Anterior cingulate cortex (tissue), 58 donors: ENCODE measurements around the gene MST1R.
"Not testable (repeated sequence)": the region's sequence is repeated elsewhere in the genome, so short reads cannot be mapped to it uniquely, and the experiment has no call there.

ENCODE experiments used
- DNase-seq, 58 donors: peaks; one replicate each; lab custom pipeline; 2025; lab: John Stamatoyannopoulos, UW

MST1R gene

DNA sequence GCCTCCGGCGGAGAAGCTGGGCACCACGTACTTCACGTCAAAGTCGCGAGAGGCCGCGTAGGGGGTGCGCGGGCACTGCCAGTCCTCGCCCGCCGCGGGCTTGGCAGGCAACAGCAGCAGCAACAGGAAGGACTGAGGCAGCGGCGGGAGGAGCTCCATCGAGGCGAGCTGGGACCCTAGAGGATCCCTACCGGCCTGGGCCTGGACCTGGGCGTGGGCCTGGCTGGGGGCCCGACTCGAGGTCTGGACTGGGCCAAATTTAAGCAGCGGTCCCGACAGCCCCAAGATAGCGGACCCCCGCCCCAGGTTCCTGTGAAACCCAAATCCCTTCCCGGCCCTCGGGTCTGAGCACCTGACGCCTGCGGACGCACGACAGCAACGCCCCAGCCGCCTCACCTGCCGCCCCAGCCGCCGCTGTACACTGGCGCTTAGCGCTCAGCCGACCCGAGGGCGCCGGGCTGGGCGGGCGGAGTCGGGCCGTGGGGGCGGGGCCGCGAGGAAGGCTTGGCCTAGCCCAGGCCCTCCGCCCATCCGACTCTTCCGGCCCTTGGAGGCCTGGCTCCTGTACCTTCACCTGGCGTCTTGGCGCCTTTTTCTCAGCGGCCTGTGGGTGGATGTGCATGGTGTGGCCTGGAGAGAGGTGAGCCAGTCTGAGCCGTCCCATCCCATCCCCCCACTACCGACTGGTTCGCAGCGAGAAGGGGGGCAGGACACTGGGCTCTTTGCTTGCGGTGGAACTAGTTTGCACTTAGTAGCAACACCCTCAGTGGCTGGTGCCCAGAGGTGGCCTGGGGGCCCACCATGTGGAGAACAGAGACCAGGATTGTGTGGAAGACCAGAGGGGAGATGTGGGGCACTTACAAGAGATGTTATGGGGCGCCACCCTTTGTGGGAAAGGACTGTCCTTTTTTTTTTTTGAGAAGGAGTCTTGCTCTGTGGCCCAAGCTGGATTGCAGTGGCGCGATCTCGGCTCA is at the start of gene MST1R:
MST1R (minus strand) TSS at position 423 of the 974 bp plus-strand sequence; CDS start at position 159, 264 bp downstream.
- no peak for DNase-seq

DNA sequence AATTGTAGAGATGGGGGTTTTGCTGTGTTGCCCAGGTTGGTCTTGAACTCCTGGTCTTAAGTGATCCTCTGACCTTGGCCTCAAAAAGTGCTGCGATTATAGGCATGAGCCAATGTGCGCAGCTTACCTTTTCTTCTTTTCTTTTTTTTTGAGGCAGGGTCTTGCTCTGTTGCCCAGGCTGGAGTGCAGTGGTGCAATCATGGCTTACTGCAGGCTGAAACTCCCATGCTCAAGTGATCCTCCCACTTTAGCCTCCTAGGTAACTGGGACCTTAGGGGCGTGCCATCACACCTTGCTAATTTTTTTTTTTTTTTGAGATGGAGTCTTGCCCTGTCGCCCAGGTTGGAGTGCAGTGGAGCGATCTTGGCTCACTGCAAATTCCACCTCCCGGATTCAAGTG is 49.3 kb upstream of the MST1R start:
- DNase-seq = no peak

DNA sequence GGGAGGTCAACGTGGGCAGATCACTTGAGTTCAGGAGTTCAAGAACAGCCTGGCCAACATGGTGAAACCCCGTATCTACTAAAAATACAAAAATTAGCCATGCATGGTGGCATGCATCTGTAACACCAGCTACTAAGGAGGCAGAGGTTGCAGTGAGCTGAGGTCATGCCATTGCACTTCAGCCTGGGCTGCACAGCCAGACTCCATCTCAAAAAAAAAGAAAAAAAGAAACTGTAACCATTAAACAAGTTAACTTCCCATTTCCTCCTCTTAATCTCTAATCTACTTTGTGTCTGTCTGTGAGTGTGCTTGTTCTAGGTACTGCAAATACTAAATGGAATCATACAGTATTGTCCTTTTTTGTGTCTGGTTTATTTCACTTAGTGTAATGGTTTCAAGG is 39.0 kb upstream of the MST1R start:
- no peak for DNase-seq

DNA sequence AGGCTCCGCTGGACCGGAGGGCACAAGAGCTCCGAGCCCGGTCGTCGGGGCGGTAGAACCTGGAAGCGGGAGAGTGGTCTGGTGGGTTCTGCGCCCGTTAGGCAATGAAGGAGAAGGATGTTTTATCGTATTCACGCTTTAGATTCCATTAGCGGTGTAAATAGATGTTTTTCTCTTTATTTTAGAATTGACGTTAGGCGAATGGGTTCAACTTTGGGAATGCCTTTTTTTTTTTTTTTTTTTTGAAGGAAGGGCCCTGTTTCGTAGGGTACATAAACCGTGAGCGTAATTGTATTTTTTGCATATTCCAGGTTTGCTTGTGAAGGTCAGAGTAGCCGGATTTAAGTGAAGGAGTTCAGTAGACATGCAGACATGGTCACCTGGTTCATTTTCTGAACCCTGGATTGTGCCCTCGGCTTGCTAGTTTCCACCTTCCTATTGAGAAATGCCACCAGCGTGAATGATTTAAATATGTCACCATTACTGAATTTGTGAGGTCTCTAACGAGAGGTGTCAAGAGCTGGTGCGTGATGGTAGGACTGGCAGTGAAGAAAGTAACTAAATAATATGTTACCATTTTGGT is 37.1 kb upstream of the MST1R start:
- no peak for DNase-seq

DNA sequence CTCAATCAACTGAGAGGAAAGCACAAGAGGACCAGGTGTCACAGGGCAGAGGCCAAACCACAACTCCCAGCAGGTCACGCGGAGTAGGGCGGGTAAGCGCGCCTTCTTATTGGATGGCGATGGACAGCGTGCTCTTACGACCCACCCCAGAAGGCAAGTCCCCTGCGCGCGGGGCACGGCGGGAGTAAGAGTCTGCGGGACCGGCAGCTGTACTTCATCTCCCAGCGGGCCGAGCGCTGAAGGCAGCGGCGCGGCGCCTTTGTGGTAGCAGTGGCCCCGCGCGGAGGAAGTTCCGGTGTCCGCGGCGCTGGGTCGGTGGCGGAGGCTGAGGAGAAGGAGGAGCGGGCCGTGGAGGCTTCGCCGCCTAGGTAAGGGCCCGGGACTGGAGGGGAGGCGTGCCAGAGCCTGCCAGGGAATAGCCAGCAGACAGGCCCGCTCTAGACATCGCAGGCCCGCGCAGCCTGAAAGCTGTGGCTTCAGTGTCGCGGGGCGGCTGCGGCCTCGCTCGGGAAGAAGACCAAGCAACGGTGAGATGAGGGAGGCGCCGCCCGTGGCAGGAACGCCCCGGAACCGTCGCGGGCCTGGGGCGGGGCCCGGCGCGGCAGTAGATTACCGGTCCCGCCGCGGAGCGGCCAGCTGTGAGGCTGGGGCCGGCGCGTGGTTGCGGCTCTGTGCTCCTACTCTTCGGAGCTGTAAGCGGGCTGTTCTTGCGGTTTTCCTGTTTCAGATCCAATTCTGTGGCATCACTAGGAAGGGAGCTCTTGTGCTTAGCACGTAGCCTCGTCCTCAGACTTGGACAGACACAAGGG is 36.4 kb upstream of the MST1R start, which contains the start of gene RBM6:
RBM6 (plus strand) TSS at position 293 of the 809 bp plus-strand sequence. CDS start 22,492 bp downstream, outside the sequence.
- DNase-seq = peak; percentile 80 to 99 (median 98)

DNA sequence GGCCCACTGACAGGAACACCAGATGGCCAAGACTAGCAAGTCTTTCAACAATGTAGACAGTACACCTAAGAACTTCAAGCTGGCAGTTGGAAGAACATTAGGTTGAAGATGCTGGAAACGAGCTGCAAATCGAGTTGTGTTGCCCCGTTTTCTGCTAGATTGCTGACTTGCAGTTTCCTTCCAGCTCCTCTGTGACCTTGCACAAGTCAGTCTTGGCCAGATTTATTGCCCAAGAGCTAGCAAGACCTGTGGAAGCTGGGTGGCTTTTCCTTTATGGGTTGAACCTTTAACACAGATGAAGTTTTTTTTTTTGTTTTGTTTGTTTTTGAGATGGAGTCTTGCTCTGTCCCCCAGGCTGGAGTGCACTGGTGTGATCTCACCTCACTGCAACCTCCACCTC is 33.4 kb upstream of the MST1R start:
- DNase-seq = no peak

DNA sequence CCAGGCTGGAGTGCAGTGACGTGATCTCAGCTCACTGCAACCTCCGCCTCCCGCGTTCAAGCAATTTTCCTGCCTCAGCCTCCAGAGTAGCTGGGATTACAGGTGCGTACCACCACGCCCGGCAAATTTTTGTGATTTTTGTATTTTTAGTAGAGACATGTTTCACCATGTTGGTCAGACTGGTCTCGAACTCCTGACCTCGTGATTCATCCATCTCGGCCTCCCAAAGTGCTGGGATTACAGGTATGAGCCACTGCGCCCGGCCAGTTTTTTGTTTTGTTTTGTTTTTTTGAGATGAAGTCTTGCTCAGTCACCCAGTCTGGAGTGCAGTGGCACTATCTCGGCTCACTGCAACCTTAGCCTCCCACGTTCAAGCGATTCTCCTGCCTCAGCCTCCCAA is 28.6 kb upstream of the MST1R start:
- not testable (repeated sequence) for DNase-seq

DNA sequence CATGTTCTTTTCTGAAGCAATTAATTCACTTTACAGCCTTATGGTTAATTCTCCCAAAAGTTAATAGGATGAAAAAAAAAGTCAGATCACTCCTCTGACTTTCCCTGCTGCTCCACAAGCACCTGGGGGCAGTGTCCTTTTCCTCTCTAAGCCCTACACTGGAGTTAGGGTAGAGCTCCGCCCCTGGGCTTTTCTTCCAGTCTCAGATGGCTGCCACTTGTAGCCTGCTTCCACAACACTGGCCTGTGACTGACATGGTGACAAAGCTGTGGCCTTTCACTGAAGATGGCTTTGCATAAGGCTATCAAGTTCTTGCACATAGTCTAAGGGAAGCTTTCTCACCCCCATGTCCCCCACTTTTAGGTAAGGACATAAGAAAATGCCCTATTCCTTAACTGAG is 27.2 kb upstream of the MST1R start:
- DNase-seq = no peak

DNA sequence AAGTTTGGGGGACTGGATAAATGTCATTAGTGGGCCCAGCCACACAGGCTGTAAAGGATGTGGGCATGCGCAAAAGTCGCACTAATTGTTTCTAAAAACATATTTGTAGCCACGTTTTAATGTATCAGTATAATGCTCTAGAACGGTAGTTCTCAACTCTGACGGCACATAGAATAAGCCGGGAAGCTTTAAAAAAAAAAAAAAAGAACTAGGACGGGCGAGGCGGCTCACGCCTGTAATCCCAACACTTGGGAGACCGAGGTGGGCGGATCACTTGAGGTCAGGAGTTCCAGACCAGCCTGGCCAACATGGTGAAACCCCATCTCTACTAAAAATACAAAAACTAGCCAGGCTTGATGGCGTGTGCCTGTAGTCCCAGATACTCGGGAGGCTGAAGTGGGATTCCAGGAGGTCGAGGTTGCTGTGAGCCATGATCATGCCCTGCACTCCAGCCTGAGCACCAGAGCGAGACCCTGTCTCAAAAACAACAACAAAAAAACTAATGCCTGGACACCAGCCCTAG is 26.6 kb upstream of the MST1R start:
- no peak for DNase-seq

DNA sequence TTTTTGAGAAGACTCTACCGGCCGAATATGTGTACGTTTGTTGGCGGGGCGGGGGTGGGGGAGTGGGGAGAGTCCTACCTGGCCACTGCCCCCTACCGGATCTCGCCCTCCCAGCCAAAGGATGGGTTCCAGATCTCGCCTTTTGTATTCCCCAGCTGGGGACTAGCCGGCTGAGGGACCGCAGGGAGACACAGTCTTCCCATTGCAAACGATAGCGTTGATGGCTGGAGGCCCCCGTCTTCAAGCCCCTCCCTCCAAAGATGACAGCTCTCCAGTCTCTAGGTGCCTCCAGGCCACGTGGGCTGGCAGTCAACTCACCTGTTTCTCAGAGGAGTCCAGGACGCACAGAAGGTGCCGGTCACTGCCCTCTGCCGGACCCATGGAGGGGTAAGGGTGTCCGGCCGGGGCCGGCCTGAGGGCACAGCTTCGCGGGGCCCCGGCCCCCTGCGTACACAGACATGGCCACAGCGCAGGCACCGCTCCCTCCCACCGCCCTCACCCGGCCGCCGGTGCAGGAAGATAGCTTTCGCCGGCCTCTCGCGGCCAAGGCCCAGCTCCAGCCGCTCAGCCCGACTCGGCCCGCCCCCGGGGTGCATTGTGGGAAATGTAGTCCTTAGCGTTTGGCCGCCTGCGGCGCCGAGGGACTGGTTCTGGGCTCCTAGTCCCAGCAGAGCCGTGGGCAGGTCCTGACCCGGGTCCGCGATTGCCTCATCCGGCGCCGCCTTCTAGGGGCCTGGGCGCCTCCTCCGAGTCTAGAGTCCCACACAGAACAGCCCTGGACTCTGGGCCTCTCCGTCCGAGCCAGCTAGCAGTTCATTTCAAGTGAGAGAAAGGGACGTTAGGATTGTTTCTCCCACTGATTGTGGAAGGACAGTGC is 25.9 kb upstream of the MST1R start, which contains the start of gene MON1A:
MON1A (minus strand) TSS at position 521 of the 877 bp plus-strand sequence. CDS start 16,465 bp downstream, outside the sequence.
- DNase-seq = peak; percentile 52 to 95 (median 88)

DNA sequence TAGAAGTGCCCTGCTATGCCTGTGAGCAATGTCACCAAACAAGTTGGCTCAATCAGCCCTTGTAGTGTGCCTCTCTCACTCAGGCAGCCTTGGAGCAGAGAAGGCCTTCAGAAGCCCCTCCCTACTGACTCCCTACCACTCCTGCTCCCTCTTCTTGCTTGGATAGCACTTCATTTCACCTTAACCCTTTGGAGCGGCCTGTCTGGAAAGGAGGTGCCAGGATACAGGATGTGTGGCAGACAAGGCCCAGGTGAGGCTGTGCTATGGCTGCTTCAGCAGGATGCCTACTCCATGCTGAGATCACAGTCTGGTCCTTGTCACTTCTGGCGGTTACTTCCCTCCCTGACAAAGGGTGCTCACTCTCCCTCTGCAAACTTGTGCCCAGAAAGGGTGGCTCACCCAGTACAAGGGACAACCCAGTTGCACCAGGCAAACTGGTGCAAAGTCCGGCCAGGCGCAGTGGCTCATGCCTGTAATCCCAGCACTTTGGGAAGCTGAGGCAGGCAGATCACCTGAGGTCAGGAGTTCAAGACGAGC is 24.9 kb upstream of the MST1R start:
- no peak for DNase-seq

DNA sequence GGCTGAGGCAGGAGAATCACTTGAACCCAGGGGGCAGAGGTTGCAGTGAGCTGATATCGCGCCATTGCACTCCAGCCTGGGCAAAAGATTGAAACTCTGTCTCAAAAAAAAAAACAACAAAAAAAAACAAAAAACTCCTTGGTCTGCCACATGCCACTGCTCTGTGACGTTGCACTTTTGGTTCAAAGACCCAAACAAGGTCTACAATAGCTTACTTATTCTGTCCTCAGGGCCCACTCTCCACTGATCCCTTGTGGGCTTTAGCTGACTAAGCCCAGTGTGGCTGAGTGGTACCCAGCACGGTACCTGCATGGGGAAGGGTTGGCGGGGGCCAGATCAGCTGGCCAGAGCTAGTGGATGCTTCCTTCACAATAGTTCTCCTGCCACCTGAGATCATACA is 24.1 kb upstream of the MST1R start:
- DNase-seq = no peak

DNA sequence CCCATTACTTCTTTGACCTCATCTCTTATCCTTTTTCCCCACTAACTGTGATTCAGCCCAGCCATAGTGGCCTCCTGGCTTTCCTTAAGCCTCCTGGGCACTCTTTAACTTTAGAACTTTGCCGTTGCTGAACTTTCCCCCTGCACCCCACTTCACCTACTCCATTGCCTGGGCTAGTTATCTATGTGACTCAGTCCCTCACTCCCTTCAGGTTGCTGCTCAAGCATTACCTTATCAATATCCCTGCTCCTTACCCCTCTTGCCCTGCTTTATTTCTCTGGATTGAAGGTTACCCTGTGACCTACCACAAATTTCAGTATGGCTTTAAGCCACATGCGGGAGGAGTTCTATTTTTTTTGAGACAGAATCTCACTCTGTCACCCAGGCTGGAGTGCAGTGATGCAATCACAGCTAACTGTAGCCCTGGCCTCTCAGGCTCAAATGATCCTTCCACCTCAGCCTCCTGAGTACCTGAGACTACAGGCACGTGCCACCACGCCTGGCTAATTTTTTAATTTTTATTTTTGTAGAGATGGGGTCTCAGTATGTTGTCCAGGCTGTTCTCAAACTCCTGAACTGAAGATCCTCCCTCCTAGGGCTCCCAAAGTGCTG is 22.6 kb upstream of the MST1R start:
- no peak for DNase-seq

DNA sequence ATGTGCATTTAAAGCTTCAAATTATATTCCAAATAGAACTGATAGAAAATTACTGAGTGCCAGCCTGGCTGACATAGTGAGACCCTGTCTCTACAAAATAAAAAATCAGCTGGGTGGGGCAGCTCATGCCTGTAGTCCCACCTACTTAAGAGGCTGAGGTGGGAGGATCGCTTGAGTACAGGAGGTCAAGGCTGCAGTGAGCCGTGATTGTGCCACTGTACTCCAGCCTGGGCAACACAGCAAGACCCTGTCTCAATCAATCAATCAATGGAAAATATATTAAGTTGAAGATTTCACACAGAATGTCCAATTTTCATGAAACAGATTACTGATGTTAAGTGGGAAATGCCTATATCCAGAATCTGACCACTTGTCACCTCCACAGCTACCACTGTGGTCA is 21.8 kb upstream of the MST1R start:
- no peak for DNase-seq

DNA sequence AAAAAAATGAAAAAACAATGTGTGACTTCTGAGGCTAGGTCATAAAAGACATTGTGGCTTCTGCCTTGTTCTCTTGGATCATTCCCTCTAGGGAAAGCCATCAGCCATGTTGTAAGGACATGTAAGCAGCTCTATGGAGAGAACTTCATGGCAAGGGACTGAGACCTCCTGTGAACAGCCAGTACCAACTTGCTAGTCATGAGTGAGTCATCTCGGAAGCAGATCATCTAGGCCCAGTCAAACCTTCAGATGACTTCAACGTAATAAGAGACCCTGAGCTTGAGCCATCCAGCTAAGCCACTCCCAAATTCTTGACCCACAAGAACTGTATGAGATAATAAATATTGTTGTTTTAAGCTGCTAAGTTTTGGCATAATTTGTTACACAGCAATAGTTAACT is 21.0 kb upstream of the MST1R start:
- no peak for DNase-seq

DNA sequence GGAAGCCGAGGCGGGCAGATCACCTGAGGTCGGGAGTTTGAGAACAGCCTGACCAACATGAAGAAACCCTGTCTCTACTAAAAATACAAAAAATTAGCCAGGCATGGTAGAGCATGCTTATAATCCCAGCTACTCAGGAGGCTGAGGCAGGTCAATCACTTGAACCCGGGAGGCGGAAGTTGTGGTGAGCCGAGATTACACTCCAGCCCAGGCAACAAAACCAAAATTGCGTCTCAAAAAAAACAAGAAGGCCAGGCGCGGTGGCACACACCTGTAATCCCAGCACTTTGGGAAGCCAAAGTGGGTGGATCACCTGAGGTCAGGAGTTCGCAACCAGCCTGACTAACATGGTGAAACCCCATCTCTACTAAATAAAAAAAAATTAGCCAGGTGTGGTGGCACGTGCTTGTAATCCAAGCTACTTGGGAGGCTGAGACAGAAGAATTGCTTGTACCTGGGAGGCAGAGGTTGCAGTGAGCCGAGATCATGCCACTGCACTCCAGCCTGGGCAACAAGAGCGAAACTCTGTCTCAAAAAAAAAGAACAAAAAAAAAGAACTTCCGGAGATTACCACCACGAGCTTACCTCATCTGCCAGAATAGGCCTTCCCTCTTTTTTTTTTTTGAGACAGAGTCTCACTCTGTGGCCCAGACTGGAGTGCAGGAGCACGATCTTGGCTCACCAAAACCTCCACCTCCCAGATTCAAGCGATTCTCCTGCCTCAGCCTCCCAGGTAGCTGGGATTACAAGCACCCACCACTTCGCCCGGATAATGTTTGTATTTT is 14.3 kb upstream of the MST1R start:
- DNase-seq = not testable (repeated sequence)

DNA sequence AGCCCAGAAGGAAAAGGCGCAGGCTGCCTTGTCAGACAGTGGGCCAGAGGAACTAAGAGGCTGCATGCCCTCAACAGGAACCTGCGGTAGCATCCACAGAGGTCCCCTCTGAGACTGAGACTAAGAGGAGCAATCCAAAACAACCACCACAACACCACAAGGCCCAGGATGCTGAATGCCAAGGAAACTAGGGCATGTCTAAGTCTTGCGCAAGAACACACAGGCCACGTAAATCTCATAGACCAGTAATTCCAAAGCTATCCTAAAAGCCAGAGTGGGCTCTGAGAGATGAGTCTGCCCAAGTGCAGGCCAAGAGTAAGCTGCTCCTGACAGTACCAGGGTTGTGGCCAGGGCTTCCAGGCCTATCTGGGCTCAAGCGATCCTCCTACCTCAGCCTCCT is 13.0 kb upstream of the MST1R start:
- DNase-seq = no peak

DNA sequence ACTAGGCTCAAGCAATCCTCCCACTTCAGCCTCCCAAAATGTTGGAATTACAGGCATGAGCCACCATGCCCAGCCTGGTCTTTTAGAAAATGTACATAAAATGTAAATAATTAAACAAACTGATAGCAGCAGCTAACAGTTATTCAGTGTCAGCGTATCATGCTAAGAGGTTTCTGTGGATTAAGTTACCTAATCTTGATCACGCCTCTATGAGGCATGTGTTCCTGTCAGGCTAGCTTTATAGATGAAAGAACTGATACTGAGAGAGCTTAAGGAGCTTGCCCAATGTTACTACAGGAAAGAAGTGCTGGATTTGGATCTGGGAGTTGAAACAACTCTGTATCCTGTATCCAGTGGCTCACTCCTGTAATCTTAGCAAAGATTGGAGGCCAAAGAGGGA is 11.2 kb upstream of the MST1R start:
- no peak for DNase-seq
